H9 (cell line): ENCODE results near the gene OR56A1. TPM values are rescaled to one million over a fixed set of nuclear protein-coding genes. Genes with fewer than 3 reads are reported as not detected.

Experiments
- DNase-seq: peaks from one replicate; pipeline ENCODE4 v3.0.0-alpha.2; 2017
- H2AFZ ChIP-seq: one replicate; pipeline ENCODE4 v1.6.1; 2013; ENCODE audit warnings: mild to moderate bottlenecking, low read length, control low read depth, moderate library complexity
- H2AK5ac ChIP-seq: 2 replicates; pipeline ENCODE4 v1.6.1; 2013; ENCODE audit warnings: low read length, control low read depth, mixed read lengths; ENCODE audit not compliant: insufficient read length
- H2BK120ac ChIP-seq: one replicate; pipeline ENCODE4 v1.6.1; 2013; ENCODE audit warnings: low read depth, mild to moderate bottlenecking, low read length, control low read depth, inconsistent platforms; ENCODE audit not compliant: poor library complexity, severe bottlenecking
- H2BK12ac ChIP-seq: 2 replicates; pipeline ENCODE4 v1.6.1; 2013; ENCODE audit warnings: low read length, control low read depth, mixed read lengths, low read depth; ENCODE audit not compliant: insufficient read length
- H2BK15ac ChIP-seq: 2 replicates; pipeline ENCODE4 v1.6.1; 2013; ENCODE audit warnings: low read depth, low read length, control low read depth
- H2BK20ac ChIP-seq: one replicate; pipeline ENCODE4 v1.6.1; 2013; ENCODE audit warnings: low read depth, mild to moderate bottlenecking, low read length, control low read depth, inconsistent platforms; ENCODE audit not compliant: poor library complexity, severe bottlenecking
- H2BK5ac ChIP-seq: 2 replicates; pipeline ENCODE4 v1.6.1; 2013; ENCODE audit warnings: low read length, control low read depth, mixed read lengths; ENCODE audit not compliant: insufficient read length
- H3K14ac ChIP-seq: 2 replicates; pipeline ENCODE4 v1.6.1; 2013; ENCODE audit warnings: low read length, control low read depth; ENCODE audit not compliant: insufficient read depth
- H3K18ac ChIP-seq: 2 replicates; pipeline ENCODE4 v1.6.1; 2013; ENCODE audit warnings: low read depth, mild to moderate bottlenecking, mixed read lengths, low read length, control low read depth; ENCODE audit not compliant: insufficient read length
- H3K23ac ChIP-seq: 2 replicates; pipeline ENCODE4 v1.6.1; 2013; ENCODE audit warnings: low read length, control low read depth, mixed read lengths, low read depth; ENCODE audit not compliant: insufficient read length
- H3K23me2 ChIP-seq: 2 replicates; pipeline ENCODE4 v1.6.1; 2013; ENCODE audit warnings: low read depth, mild to moderate bottlenecking, mixed read lengths, low read length, control low read depth; ENCODE audit not compliant: insufficient read length, poor library complexity, severe bottlenecking
- H3K27ac ChIP-seq: 2 replicates; pipeline ENCODE4 v1.5.1; 2013; ENCODE audit warnings: low read length, control low read depth, mixed read lengths, low read depth; ENCODE audit not compliant: insufficient read length
- H3K27me3 ChIP-seq: 2 replicates; pipeline ENCODE4 v1.6.1; 2013; ENCODE audit warnings: low read length, control low read depth, inconsistent platforms; ENCODE audit not compliant: insufficient read depth
- H3K4ac ChIP-seq: 2 replicates; pipeline ENCODE4 v1.6.1; 2013; ENCODE audit warnings: low read depth, mild to moderate bottlenecking, control low read depth, inconsistent platforms, low read length, moderate library complexity
- H3K4me1 ChIP-seq: 2 replicates; pipeline ENCODE4 v1.6.1; 2013; ENCODE audit warnings: low read length, control low read depth, inconsistent platforms; ENCODE audit not compliant: insufficient read depth
- H3K4me2 ChIP-seq: 2 replicates; pipeline ENCODE4 v1.6.1; 2013; ENCODE audit warnings: low read length, control low read depth, mixed read lengths; ENCODE audit not compliant: insufficient read length, insufficient read depth
- H3K56ac ChIP-seq: 2 replicates; pipeline ENCODE4 v1.6.1; 2013; ENCODE audit warnings: low read depth, mild to moderate bottlenecking, mixed read lengths, low read length, control low read depth; ENCODE audit not compliant: insufficient read length
- H3K79me1 ChIP-seq: 2 replicates; pipeline ENCODE4 v1.6.1; 2013; ENCODE audit warnings: low read depth, mild to moderate bottlenecking, moderate library complexity, low read length, control low read depth, inconsistent platforms; ENCODE audit not compliant: insufficient read depth, poor library complexity, severe bottlenecking
- H3K79me2 ChIP-seq: 2 replicates; pipeline ENCODE4 v1.6.1; 2013; ENCODE audit warnings: low read length, control low read depth, inconsistent platforms; ENCODE audit not compliant: insufficient read depth
- H3K9ac ChIP-seq: 2 replicates; pipeline ENCODE4 v1.6.1; 2013; ENCODE audit warnings: low read length, control low read depth, mixed read lengths; ENCODE audit not compliant: insufficient read length; ENCODE audit errors: extremely low read depth
- H3K9me3 ChIP-seq: one replicate; pipeline ENCODE4 v1.6.1; 2013; ENCODE audit warnings: low read depth, low read length, inconsistent platforms; ENCODE audit not compliant: control insufficient read depth
- H3T11ph ChIP-seq: one replicate; pipeline ENCODE4 v1.6.1; 2013; ENCODE audit warnings: mild to moderate bottlenecking, low read length, control low read depth, inconsistent platforms
- H4K20me1 ChIP-seq: one replicate; pipeline ENCODE4 v1.6.1; 2013; ENCODE audit not compliant: control insufficient read depth, insufficient read length, insufficient read depth
- H4K5ac ChIP-seq: 2 replicates; pipeline ENCODE4 v1.6.1; 2013; ENCODE audit warnings: low read depth, mild to moderate bottlenecking, mixed read lengths, low read length, control low read depth; ENCODE audit not compliant: insufficient read length
- H4K8ac ChIP-seq: replicated peaks from 2 replicates; pipeline ENCODE4 v1.6.1; 2013; ENCODE audit warnings: low read length, control low read depth, mixed read lengths, low read depth; ENCODE audit not compliant: insufficient read length
- H4K91ac ChIP-seq: 2 replicates; pipeline ENCODE4 v1.6.1; 2013; ENCODE audit warnings: low read depth, mild to moderate bottlenecking, moderate library complexity, mixed read lengths, low read length, control low read depth; ENCODE audit not compliant: insufficient read length
- H3K27ac Mint-ChIP-seq, 3 experiments: 2 replicates in 2 of 3; 3 replicates in 1 of 3; pipeline ENCODE4 v1.8.0; 2020 to 2021; ENCODE audit warnings: mixed read lengths in 3 of 3, mild to moderate bottlenecking in 1 of 3, moderate library complexity in 1 of 3
- H3K27me3 Mint-ChIP-seq: 2 replicates; pipeline ENCODE4 v1.8.0; 2021; ENCODE audit warnings: low read depth, mild to moderate bottlenecking, moderate library complexity, mixed read lengths
- H3K36me3 Mint-ChIP-seq, 3 experiments: 2 replicates in 2 of 3; 3 replicates in 1 of 3; pipeline ENCODE4 v1.8.0; 2020 to 2021; ENCODE audit warnings: low read depth in 3 of 3, mixed read lengths in 3 of 3; ENCODE audit not compliant: insufficient read depth in 1 of 3
- H3K4me1 Mint-ChIP-seq, 2 experiments: 2 replicates each; pipeline ENCODE4 v1.8.0; 2020; ENCODE audit warnings: mixed read lengths in 2 of 2
- H3K4me3 Mint-ChIP-seq, 2 experiments: 2 replicates in 1 of 2; 3 replicates in 1 of 2; pipeline ENCODE4 v1.8.0; 2020 to 2021; ENCODE audit warnings: mild to moderate bottlenecking in 2 of 2, mixed read lengths in 2 of 2, moderate library complexity in 1 of 2
- H3K9me3 Mint-ChIP-seq, 2 experiments: 2 replicates in 1 of 2; 3 replicates in 1 of 2; pipeline ENCODE4 v1.8.0; 2020; ENCODE audit warnings: mild to moderate bottlenecking in 2 of 2, mixed read lengths in 2 of 2, moderate library complexity in 1 of 2
- WGBS: extraction: QIAGEN DNeasy Blood & Tissue Kit; methylation state at CpG from one replicate; pipeline ENCODE4 v1.1.7; 2013; ENCODE audit warnings: missing lambda C conversion rate, low lambda C conversion rate, mixed read lengths; ENCODE audit not compliant: insufficient read length; ENCODE audit errors: extremely low coverage; 5-methylcytosine and 5-hydroxymethylcytosine counted together
- total RNA-seq: library from RNA; stranded (reverse); gene quantifications from 2 replicates; pipeline ENCODE4 v1.2.1, GENCODE V29; 2021
- TF ChIP-seq, protein P1 (sequence below): fragments of 200-600 bp; sonication (generic); conservative IDR thresholded peaks from 3 replicates; pipeline ENCODE4 v1.8.0; 2021; ENCODE audit warnings: antibody characterized with exemption, mild to moderate bottlenecking

The OR56A1 gene
- total RNA-seq, 1 experiment from 2014 or later, result 0.07 TPM

DNA sequence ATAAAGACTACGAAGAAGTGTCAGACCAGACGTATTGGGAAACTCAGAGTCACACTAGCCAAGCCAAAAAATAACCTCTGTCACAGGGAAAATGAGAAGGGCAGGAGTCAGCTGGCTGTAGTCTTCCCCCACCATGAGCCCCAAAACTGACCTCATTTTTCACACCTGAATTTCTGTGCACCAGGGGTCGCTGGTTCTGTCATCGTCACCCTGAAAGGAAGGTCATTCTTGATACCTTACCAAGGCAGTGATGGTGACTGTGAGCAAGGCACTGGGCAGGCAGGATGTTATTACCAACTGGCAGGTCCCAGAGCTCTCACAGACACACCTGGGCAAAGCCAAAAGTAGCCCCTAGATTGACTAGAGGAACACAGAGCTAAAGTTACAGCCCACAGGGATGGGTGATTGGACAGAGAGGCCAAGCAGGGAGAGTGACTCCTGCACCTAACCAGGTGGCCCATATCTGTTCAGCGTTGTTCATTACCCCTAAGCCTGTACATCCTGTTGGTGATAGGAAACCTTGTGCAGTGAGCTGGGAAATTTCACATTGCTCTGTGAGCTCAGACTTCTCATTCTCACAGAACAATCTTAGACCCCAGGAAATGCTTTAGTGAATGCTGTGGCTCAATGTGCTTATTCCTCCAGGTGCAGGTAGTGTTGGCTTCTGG is 32.3 kb upstream of the OR56A1 start:
- Histone ChIP-seq H4K91ac (no peak overlapping the region), H3K79me2 (no peaks in the 10 kb centered on the region), H2AK5ac (no peak overlapping the region), H3K4me2 (no peak overlapping the region), H2BK15ac (no peak overlapping the region), H4K20me1 (no peaks in the 10 kb centered on the region), H3K9ac (no peak overlapping the region), H3K18ac (no peak overlapping the region), H3K23ac (no peak overlapping the region), H2BK20ac (no peak overlapping the region), H3T11ph (no peak overlapping the region), H2AFZ (no peak overlapping the region), H4K8ac (no peak overlapping the region), H3K79me1 (no peaks in the 10 kb centered on the region), H3K56ac (no peak overlapping the region), H3K4ac (no peak overlapping the region), H4K5ac (no peak overlapping the region), H2BK12ac (no peak overlapping the region), H2BK120ac (no peak overlapping the region), H3K27ac (no peak overlapping the region), H3K27me3 (no peaks in the 10 kb centered on the region), H3K14ac (no peak overlapping the region), H2BK5ac (no peak overlapping the region), H3K4me1 (no peaks in the 10 kb centered on the region), H3K23me2 (no peaks in the 10 kb centered on the region), H3K9me3 (no peaks in the 10 kb centered on the region)
- no peak overlapping the region for H3K27ac Mint-ChIP-seq
- no peaks in the 10 kb centered on the region for H3K27me3 Mint-ChIP-seq
- H3K36me3 Mint-ChIP-seq, result no peaks in the 10 kb centered on the region
- no CpG with 5 or more reads among the region's 5 CpGs for WGBS
- H3K4me1 Mint-ChIP-seq, result peaks cover 0 to 2% of the 10 kb centered on the region in 2 experiments; a peak in 1 of 4 replicates
- no peak for DNase-seq
- no peak overlapping the region for H3K4me3 Mint-ChIP-seq
- no peaks in the 10 kb centered on the region; a peak in 1 of 5 replicates for H3K9me3 Mint-ChIP-seq
- TF ChIP-seq, protein P1, sequence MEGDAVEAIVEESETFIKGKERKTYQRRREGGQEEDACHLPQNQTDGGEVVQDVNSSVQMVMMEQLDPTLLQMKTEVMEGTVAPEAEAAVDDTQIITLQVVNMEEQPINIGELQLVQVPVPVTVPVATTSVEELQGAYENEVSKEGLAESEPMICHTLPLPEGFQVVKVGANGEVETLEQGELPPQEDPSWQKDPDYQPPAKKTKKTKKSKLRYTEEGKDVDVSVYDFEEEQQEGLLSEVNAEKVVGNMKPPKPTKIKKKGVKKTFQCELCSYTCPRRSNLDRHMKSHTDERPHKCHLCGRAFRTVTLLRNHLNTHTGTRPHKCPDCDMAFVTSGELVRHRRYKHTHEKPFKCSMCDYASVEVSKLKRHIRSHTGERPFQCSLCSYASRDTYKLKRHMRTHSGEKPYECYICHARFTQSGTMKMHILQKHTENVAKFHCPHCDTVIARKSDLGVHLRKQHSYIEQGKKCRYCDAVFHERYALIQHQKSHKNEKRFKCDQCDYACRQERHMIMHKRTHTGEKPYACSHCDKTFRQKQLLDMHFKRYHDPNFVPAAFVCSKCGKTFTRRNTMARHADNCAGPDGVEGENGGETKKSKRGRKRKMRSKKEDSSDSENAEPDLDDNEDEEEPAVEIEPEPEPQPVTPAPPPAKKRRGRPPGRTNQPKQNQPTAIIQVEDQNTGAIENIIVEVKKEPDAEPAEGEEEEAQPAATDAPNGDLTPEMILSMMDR, result 0 out of 3 replicates have a peak, but pooled peaks have one; percentile 26
